GM19099 (cell line): ENCODE measurements around the gene COX20.

Experiments used
- POLR2A ChIP-seq: IDR thresholded peaks from 3 replicates; pipeline ENCODE4 v1.6.1; 2011; ENCODE audit warnings: low read depth; ENCODE audit not compliant: insufficient read length; ENCODE audit errors: extremely low read depth

COX20 gene

DNA sequence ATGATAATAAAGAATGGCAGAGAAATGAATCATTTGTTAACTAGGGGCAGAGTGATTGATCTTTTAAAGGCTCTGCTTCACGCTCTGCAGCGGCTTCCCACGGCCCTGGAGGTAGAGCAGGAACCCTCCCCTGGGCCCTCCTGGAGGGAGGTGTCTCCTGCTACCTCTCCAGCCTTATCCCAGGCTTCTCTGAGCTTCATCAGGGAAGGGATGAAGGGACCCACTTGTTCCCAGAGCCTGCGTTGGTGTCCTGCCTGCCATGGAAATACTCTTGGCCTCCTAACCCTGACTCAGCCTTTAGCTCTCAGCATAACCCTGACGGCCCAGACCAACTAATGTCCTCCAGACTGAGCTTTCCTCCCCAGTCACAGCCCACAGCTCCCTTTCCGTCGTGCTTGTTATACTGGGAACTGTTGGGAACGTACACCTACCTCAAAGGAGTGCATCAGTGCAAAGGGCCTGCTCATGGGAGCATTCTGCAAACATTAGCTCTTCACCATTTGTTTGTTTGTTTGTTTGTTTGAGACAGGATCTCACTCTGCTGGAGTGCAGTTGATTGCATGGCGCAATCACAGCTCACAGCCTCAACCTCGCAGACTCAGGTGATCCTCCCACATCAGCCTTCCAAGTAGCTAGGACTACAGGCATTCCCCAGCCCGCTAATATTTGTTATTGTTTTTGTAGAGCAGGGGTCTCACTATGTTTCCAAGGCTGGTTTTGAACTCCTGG, 46.3 kb downstream of the COX20 start:
- TF ChIP-seq POLR2A = no peak

DNA sequence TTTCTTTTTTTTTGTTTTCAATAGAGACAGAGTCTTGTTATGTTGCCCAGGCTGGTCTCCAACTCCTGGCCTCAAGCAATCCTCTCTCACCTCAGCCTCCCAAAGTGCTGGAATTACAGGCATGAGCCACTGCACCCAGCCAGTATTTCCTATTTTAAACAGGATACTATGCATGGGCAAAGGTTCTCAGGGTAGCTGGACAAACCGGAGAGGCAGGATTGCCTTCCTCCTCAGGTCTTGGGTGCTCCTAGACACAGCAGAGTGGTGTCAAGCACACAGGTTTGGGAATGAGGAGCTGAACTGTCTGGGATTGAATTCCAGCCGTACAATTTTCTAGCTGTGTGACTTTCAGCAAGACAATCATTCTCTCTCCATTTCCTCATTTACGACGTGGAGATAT, 51.8 kb downstream of the COX20 start:
- TF ChIP-seq POLR2A = no peak

DNA sequence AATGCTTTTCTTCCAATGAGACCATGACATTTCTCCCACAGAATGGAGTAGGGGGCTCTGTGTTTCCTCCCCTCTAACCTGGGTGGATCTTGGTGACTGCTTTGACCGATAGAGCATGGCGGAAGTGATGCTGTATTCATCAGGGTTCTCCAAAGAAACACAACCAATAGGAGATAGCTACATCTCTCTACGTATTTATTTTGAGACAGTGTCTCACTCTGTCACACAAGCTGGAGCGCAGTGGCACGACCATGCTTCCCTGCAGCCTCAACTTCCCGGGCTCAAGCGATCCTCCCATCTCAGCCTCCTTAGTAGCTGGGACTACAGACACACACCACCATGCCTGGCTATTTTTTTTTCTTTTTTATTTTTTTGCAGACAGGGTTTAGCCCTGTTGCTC, 58.4 kb downstream of the COX20 start:
- TF ChIP-seq POLR2A = no peak
